Neural progenitor cell (in vitro differentiated cells): ENCODE measurements around the gene ACLY.

Experiments used
- EZH2 ChIP-seq: fragments of 200-600 bp; sonication (generic); IDR thresholded peaks from 2 replicates; pipeline ENCODE4 v1.6.1; 2017; ENCODE audit warnings: antibody characterized with exemption, mild to moderate bottlenecking, moderate library complexity
- EZH2phosphoT487 ChIP-seq: fragments of 200-600 bp; sonication (generic); IDR thresholded peaks from 2 replicates; pipeline ENCODE4 v1.6.1; 2017; ENCODE audit warnings: antibody characterized with exemption
- TF ChIP-seq, protein P1 (sequence below): fragments of 200-600 bp; sonication (generic); IDR thresholded peaks from 2 replicates; pipeline ENCODE4 v1.5.1; 2017; ENCODE audit warnings: antibody characterized with exemption, mild to moderate bottlenecking

DNA sequence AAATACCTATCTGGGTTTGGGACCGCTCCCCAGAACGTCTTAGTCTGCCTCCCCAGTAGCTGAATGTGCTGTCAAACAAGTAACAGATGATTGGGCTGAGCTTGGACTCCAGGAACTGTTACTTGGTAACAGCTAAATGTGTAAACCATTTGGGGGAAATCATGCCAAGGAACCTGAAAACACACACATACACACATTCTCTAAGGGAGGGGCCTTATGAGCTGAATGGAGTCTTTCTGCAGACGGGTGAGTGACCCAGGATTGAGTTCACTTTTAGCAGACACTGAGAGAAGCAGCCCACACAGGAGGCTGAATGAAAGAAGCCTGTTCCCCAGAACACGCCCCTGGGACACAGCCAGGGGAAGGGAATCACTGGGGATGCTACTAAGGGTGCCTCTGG, 1.6 kb downstream of the ACLY start:
- no peak for TF ChIP-seq EZH2
- TF ChIP-seq, protein P1, sequence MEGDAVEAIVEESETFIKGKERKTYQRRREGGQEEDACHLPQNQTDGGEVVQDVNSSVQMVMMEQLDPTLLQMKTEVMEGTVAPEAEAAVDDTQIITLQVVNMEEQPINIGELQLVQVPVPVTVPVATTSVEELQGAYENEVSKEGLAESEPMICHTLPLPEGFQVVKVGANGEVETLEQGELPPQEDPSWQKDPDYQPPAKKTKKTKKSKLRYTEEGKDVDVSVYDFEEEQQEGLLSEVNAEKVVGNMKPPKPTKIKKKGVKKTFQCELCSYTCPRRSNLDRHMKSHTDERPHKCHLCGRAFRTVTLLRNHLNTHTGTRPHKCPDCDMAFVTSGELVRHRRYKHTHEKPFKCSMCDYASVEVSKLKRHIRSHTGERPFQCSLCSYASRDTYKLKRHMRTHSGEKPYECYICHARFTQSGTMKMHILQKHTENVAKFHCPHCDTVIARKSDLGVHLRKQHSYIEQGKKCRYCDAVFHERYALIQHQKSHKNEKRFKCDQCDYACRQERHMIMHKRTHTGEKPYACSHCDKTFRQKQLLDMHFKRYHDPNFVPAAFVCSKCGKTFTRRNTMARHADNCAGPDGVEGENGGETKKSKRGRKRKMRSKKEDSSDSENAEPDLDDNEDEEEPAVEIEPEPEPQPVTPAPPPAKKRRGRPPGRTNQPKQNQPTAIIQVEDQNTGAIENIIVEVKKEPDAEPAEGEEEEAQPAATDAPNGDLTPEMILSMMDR: no peak
- no peak for TF ChIP-seq EZH2phosphoT487
